GM18951 (cell line): ENCODE results near the gene COX17.

Experiments used
- POLR2A ChIP-seq: IDR thresholded peaks from 4 replicates; pipeline ENCODE4 v1.6.1; 2011; ENCODE audit warnings: mild to moderate bottlenecking; ENCODE audit not compliant: insufficient read length, insufficient read depth; ENCODE audit errors: extremely low read depth
- in situ Hi-C: fragments of 300-500 bp; cut with MboI; formaldehyde crosslinking; loops from one replicate; pipeline ENCODE4 v1.12.0; 2022; ENCODE audit warnings: low sequenced_read_pairs, mixed read lengths, inconsistent platforms; ENCODE audit not compliant: unreplicated experiment

The COX17 gene

DNA sequence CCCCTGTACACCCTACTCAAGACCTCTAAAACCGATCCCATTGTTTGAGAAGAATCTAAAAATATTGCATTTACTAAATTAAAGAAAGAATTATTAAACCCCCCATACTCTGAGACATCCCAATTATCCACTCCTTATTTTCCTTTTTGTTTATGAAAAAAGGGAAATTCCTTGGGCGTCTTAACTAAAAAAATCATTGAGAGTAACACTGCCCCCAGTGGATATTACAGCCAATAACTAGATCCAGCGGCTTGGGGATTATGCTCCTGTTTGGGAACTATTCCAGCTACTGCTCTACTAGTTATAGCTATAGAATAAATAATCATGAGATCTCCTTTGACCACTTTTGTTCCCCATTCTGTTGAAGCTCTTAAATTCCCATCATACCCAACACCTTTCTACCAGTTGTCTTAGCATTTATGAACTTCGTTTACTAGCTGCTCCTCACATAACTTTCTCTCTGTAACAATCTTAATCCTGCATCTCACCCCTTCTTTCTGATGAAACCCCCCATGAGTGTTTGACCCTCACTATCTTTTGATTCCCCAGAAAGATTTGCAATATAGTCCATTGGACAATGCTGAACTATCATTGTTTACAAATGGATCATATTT lies 12.9 kb upstream of the COX17 start:
- no peak for TF ChIP-seq POLR2A
- in situ Hi-C loops: loop anchor here (25.0 kb wide), 3 partner anchors 403 to 803 kb away; partner anchors contain the start of genes ARHGAP31 and TEX55

- in situ Hi-C loops: loop anchor here (25.0 kb wide), 3 partner anchors 396 to 796 kb away; partner anchors contain the start of genes ARHGAP31 and TEX55
- no peak for TF ChIP-seq POLR2A
Observed at GRCh38 chr3:119683421-119683820, 6.2 kb upstream of the COX17 start.

GRCh38 chr3:119681279-119681678 lies 4.1 kb upstream of the COX17 start:
- in situ Hi-C loops: loop anchor here (25.0 kb wide), 3 partner anchors 394 to 794 kb away; partner anchors contain the start of genes ARHGAP31 and TEX55
- no peak for TF ChIP-seq POLR2A

DNA sequence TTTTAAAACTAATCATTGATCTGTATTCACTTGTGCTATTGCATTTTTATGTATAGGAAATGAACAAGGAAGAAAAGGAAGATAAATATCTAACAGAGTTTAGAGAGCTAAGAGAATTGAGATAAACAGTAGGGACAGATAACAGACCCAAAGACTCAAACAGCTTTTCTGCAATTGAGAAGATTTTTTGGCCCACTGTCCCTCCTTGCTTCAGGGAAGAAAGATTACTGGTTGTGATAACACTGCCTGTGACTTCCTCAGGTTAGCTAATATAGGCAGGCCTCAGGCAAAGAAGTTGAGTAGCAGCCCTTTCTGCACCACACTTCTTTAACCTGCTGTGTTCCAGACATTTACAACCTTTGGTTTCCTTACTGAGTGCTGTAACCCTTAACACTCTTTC lies 2.7 kb upstream of the COX17 start:
- no peak for TF ChIP-seq POLR2A
- in situ Hi-C loops: loop anchor here (25.0 kb wide), 3 partner anchors 393 to 793 kb away; partner anchors contain the start of genes ARHGAP31 and TEX55

DNA sequence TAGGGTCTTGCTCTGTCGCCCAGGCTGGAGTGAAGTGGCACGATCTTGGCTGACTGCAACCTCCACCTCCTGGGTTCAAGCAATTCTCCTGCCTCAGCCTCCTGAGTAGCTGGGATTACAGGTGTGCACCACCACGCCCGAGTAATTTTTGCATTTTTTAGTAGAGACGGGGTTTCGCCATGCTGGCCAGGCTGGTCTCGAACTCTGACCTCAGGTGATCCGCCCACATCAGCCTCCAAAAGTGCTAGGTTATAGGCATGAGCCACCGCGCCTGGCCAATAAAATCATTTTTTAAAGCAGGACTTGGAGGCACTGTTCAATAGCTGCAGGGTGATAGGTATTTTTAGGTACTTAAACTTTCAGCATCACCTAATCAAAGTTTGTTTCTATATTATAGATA lies 1.0 kb upstream of the COX17 start:
- in situ Hi-C loops: loop anchor here (25.0 kb wide), 3 partner anchors 391 to 791 kb away; partner anchors contain the start of genes ARHGAP31 and TEX55

DNA sequence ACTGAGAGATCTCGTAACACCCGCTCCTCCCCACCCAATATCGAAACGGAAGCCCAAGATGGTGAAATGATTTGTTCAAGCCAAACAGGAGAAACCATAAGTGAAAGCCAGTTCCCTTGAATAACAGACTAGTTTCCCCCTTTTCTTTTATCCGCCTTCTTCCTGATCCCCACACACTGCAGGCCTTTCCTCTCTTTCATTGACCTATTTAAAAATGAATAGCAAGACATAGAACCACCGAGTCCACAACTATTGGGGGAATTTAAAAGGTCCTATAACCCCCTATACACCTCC lies 382 bp upstream of the COX17 start:
- no peak for TF ChIP-seq POLR2A
- in situ Hi-C loops: loop anchor here (25.0 kb wide), 3 partner anchors 390 to 790 kb away; partner anchors contain the start of genes ARHGAP31 and TEX55

DNA sequence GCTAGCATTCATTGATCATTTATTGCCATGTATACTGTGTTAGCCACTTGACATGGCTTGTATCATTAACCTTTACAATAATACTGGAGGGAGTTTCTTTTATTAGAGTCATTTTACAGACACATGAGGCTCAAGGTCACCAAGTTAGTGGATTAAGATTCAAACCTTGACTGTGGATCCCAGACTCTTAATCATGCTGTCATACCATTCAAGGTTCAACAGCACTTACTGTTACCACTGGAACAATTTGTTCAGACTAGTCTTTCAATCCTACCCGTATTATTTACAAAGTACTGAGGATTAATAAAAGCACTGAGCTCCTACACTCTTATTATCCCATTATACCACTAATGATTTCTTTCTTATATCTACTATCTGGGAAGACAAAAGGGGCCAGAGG lies 1.2 kb downstream of the COX17 start:
- in situ Hi-C loops: loop anchor here (25.0 kb wide), 3 partner anchors 389 to 789 kb away; partner anchors contain the start of genes ARHGAP31 and TEX55

DNA sequence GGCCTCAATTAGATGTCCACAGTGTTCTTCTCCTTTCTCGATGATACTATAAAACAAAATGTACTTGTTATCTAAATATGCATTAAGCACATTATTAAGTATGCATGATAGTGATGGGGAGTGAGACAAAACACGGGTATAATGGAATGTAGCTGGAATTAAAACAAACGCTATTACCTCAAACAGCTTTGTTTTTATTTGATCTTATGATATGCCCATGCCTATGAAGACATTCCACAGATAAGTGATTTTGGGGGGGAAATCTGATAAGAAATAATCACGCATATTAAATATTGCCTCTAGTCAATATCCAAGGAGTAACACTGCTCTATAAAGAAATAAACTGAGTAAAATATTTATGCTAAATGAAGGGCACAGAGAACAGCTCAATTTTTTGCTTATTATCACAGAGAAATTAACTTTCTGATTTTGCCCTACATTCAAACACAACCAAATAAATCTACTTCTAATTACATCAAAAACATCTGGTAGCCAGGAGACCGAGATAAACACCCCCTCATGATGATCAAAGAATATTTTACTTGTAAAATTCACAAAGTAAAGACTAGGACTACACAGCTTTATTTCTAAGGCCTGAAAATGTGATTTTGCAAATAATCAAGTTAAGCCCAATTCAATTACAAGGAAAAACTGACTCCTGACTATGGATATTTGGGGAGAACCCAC lies 1.9 kb downstream of the COX17 start:
- TF ChIP-seq POLR2A: no peak
- in situ Hi-C loops: loop anchor here (25.0 kb wide), 3 partner anchors 388 to 788 kb away; partner anchors contain the start of genes ARHGAP31 and TEX55

More for the DNA sequence above, 1.2 kb downstream of the COX17 start:
- no peak for TF ChIP-seq POLR2A

- TF ChIP-seq POLR2A: no peak
- in situ Hi-C loops: no loop called here
Observed at GRCh38 chr3:119673875-119674274, 3.3 kb downstream of the COX17 start.

DNA sequence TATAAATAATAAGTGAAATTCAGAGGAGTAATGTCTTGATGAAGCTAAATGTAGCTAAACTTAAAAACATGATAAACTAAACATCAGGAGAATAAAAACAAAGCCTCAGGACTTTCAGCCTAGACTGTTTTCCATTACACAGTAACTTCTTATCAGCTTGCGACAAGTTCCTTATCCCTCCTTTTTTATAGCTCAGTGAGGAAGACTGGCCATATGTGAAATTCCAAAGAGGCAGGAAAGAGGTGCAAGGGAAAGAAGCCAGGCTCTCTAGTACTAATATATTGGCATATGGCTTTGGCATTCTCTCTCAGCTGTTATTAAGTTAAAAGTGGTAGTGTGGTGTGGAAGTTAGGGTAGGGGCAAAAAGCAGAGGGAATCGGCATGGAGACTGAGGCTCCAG lies 4.4 kb downstream of the COX17 start:
- in situ Hi-C loops: no loop called here
- no peak for TF ChIP-seq POLR2A

DNA sequence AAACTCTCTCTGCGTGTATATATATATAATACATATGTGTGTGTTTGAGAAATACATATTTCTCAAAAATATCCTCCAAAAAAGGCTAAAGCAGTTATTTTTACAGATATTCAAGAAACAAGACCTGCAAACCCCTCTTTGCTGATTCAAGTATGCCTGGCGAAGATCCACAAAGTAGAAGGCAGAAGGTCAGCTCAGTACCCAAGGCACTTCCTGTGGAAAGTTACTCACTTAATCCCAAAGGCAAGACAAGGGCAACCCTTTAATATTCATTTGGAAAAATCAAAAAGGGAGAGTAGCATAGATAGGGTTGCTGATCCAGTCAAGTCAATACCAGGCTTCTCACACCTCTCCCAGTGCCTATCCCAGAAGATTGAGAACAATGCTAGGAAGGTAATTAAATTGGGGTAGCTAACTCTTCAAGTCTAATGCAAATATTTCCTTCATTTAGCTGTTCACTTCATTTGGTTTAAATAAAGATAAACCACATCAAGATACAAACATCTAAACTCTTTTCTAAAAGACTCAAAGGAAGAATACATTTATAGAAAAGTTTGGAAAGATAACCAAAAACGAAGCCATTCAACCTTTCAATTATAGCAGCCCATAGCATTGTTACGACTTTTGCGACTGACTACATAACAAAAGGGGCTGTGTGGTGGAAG lies 7.2 kb downstream of the COX17 start:
- TF ChIP-seq POLR2A: no peak
- in situ Hi-C loops: no loop called here

DNA sequence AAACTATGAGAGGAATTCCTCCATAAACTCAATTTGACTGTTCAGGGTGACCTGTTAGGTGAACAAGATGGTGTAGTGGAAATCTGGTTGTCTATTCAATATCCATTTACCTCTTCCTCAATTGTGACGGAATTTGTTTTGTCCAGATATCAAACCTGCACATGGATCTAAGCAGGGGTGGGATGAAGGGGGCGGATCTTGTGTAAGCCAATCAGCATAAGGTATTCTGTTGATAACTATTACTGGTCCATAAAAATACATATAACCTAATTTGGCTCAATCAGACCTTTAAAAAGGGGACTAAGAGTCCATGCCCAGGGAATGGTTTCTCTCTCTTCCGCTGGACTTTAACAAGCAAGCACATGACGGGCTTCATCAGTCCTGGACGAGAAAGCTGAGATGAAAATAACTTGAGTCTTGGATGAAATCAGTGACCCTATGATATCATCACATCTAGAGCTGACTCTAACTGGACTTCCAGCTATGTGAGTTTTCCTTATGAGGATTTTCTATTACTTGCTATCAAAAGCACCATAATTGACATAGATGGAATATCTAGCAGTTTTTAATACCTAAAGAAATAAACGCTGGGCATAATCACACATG lies 11.1 kb downstream of the COX17 start:
- in situ Hi-C loops: no loop called here
- peak; percentile 13 for TF ChIP-seq POLR2A

DNA sequence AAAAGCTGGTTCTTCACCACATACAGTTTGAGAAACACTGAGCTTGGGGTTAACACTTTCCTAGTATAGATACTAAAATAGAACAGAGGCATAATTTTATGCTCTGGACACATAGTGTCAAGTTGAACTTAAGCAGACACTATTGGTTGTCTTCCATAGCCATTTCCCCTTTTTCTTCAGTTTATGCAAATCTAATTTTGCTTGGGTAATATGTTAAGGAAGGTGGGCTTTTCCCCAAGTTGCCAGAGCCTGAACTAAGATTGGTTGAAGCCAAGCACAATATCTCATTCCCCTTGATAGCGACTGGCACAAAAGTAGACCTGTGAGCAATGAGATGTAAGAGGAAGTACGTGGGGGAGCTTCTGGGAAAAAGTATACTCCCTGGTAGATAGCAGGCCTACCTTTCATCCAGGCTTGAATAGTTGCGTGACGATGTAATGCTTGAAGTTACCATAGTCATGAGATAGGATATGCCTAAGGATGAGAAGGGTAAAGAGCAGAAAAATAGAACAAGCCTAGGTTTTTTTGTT lies 12.3 kb downstream of the COX17 start:
- no peak for TF ChIP-seq POLR2A
- in situ Hi-C loops: no loop called here
